GM12878 (cell line): Measurements from ENCODE around the gene MORC1. TPM values are rescaled to one million over a fixed set of nuclear protein-coding genes. Genes with fewer than 3 reads are reported as not detected.

Experiments used
- ATAC-seq: fragments of 200-7000 bp; cut with Tn5 transposase; 3 replicates; pipeline ENCODE4 v1.9.1; 2020; ENCODE audit warnings: mild to moderate bottlenecking, moderate library complexity
- BruUV-seq: library from RNA; stranded (reverse); fragments of 400-500 nt; replicated peaks from 2 replicates; lab custom pipeline; 2021; lab: Mats Ljungman, UMichigan
- CTCF ChIA-PET: fragments of 300-600 bp; sonication (Branson Sonifier 250); formaldehyde crosslinking; extraction: SDS; loops from one replicate; lab custom pipeline; 2021; ENCODE audit warnings: inconsistent platforms; lab: Yijun Ruan, JAX
- POLR2A ChIA-PET: fragments of 350-600 bp; formaldehyde crosslinking; extraction: SDS; loops from one replicate; lab custom pipeline; 2021; ENCODE audit warnings: inconsistent platforms; lab: Charles Lee
- RAD21 ChIA-PET: fragments of 300-600 bp; sonication (Branson Sonifier 250); formaldehyde crosslinking; loops from one replicate; lab custom pipeline; 2023; ENCODE audit warnings: antibody characterized with exemption; ENCODE audit not compliant: unreplicated experiment; lab: Charles Lee
- SMC1A ChIA-PET: fragments of 300-600 bp; sonication (Branson Sonifier 250); formaldehyde crosslinking; loops from one replicate; lab custom pipeline; 2023; ENCODE audit not compliant: unreplicated experiment, uncharacterized antibody; lab: Charles Lee
- DNase-seq: peaks from one replicate; pipeline ENCODE4 v3.0.0-alpha.2; 2011; ENCODE audit warnings: low read depth, low spot score
- FAIRE-seq: peaks from 3 replicates; lab custom pipeline; 2011; peaks lifted over from hg19 to GRCh38; lab: Jason Lieb, UNC
- H2AFZ ChIP-seq: 2 replicates; pipeline ENCODE4 v1.6.0; 2011; ENCODE audit warnings: low read depth, low read length, control low read depth; ENCODE audit not compliant: control insufficient read depth
- H3K27ac ChIP-seq: 2 replicates; pipeline ENCODE4 v1.5.1; 2011; ENCODE audit warnings: control low read depth; ENCODE audit not compliant: control insufficient read depth, insufficient read depth
- H3K27me3 ChIP-seq, 2 experiments: replicated peaks in 1 of 2; 2 replicates each; pipeline versions ENCODE4 v1.6.0 to v1.6.1; 2011; ENCODE audit warnings: low read length in 1 of 2; ENCODE audit not compliant: control insufficient read depth in 2 of 2, insufficient read depth in 2 of 2
- H3K36me3 ChIP-seq, 2 experiments: 2 replicates each; pipeline ENCODE4 v1.5.1; 2011; ENCODE audit warnings: low read length in 1 of 2; ENCODE audit not compliant: control insufficient read depth in 2 of 2, insufficient read depth in 2 of 2
- H3K4me1 ChIP-seq: 2 replicates; pipeline ENCODE4 v1.6.1; 2011; ENCODE audit warnings: mild to moderate bottlenecking, low read length, moderate library complexity, mixed read lengths; ENCODE audit not compliant: control insufficient read depth, insufficient read depth
- H3K4me2 ChIP-seq: 2 replicates; pipeline ENCODE4 v1.6.0; 2011; ENCODE audit warnings: control low read depth; ENCODE audit not compliant: control insufficient read depth, insufficient read depth
- H3K4me3 ChIP-seq: fragments of 200-600 bp; sonication (generic); 2 replicates; pipeline ENCODE4 v1.5.1; 2016
- H3K79me2 ChIP-seq: 2 replicates; pipeline ENCODE4 v1.6.0; 2011; ENCODE audit warnings: low read length; ENCODE audit not compliant: control insufficient read depth, insufficient read depth
- H3K9ac ChIP-seq: 2 replicates; pipeline ENCODE4 v1.8.0; 2011; ENCODE audit warnings: low read length, control low read depth, mixed read lengths; ENCODE audit not compliant: control insufficient read depth, insufficient read depth
- H3K9me3 ChIP-seq: replicated peaks from 3 replicates; pipeline ENCODE4 v1.5.1; 2011; ENCODE audit warnings: mild to moderate bottlenecking, low read length; ENCODE audit not compliant: control insufficient read depth, insufficient read depth
- H4K20me1 ChIP-seq: 2 replicates; pipeline ENCODE4 v1.6.0; 2011; ENCODE audit not compliant: control insufficient read depth, insufficient read depth
- ASH2L ChIP-seq: fragments of 300-600, 200-600 bp; sonication (generic); IDR thresholded peaks from 2 replicates; pipeline ENCODE4 v1.6.1; 2017; ENCODE audit warnings: low read depth, mild to moderate bottlenecking, borderline replicate concordance
- DPF2 ChIP-seq: fragments of 450-650 bp; IDR thresholded peaks from 2 replicates; pipeline ENCODE4 v1.6.1; 2017; ENCODE audit warnings: mild to moderate bottlenecking
- MEF2B ChIP-seq: fragments of 450-650 bp; IDR thresholded peaks from 2 replicates; pipeline ENCODE4 v1.6.1; 2018; ENCODE audit warnings: mild to moderate bottlenecking, moderate library complexity; ENCODE audit not compliant: partially characterized antibody, poor library complexity, severe bottlenecking
- NR2C1 ChIP-seq: fragments of 450-650 bp; IDR thresholded peaks from 2 replicates; pipeline ENCODE4 v1.6.1; 2017; ENCODE audit warnings: antibody characterized with exemption, mild to moderate bottlenecking, moderate library complexity
- NRF1 ChIP-seq: conservative IDR thresholded peaks from 2 replicates; pipeline ENCODE4 v1.6.1; 2011; ENCODE audit warnings: mild to moderate bottlenecking, low read depth, low read length, improper control_type of control experiment
- SRF ChIP-seq, 2 experiments: IDR thresholded peaks; 2 replicates each; pipeline ENCODE4 v1.6.1; 2011; ENCODE audit warnings: low read depth in 2 of 2, low read length in 2 of 2, mild to moderate bottlenecking in 1 of 2, moderate library complexity in 1 of 2
- ZBED1 ChIP-seq: IDR thresholded peaks from 2 replicates; pipeline ENCODE4 v1.6.1; 2016; ENCODE audit warnings: borderline replicate concordance
- WGBS: methylation state at CpG from one replicate; pipeline ENCODE4 v1.1.6; 2016; ENCODE audit warnings: low lambda C conversion rate; ENCODE audit not compliant: insufficient replicate concordance, insufficient coverage; ENCODE audit errors: missing lambda C conversion rate; 5-methylcytosine and 5-hydroxymethylcytosine counted together
- in situ Hi-C: fragments of 300-500 bp; cut with MboI; formaldehyde crosslinking; loops from 9 replicates; pipeline ENCODE4 v1.14.3; 2018; ENCODE audit warnings: mixed read lengths
- intact Hi-C: fragments of 100-400 bp; cut with micrococcal nuclease; formaldehyde crosslinking; loops from one replicate; pipeline ENCODE4 v1.14.2; 2022; ENCODE audit not compliant: unreplicated experiment
- polyA plus RNA-seq, 11 experiments: library from polyadenylated mRNA; depleted of rRNA in 4 of 11; unstranded in 6 of 11; stranded (reverse) in 5 of 11; fragments of >200 nt; fragmentation: Nextera tagmentation in 4 of 11; fragmentation: Illumina TruSeq in 1 of 11; extraction: Ambion mirVana in 4 of 11; extraction: Trizol in 1 of 11; gene quantifications; 1 replicate in 1 of 11; 2 replicates in 10 of 11; pipeline versions ENCODE4 v1.2.1 to v1.2.3, GENCODE V29; 2011 to 2016; ENCODE audit warnings: inconsistent platforms in 2 of 11, missing spikeins in 2 of 11, low read depth in 1 of 11
- total RNA-seq, 4 experiments: library from RNA; depleted of rRNA in 3 of 4; stranded (reverse); fragments of >200 nt in 3 of 4; fragmentation: Illumina TruSeq in 1 of 4; extraction: Trizol in 1 of 4; gene quantifications; 2 replicates each; pipeline versions ENCODE4 v1.2.1 to v1.2.3, GENCODE V29; 2013 to 2021
- TF ChIP-seq, protein P1 (sequence below): fragments of 150-350 bp; IDR thresholded peaks from 2 replicates; pipeline ENCODE4 v1.6.1; 2016; ENCODE audit warnings: low read depth, low read length
- TF ChIP-seq, protein P2 (sequence below): IDR thresholded peaks from 2 replicates; pipeline ENCODE4 v1.6.1; 2011; ENCODE audit warnings: mild to moderate bottlenecking, low read depth, low read length, moderate library complexity; ENCODE audit not compliant: insufficient replicate concordance

Gene MORC1
- total and polyA plus RNA-seq, 10 of the 15 experiments (the other 5 are each of a cell fraction or from before 2014, with no cell fraction given) = 0.18 TPM; not detected in 9

DNA sequence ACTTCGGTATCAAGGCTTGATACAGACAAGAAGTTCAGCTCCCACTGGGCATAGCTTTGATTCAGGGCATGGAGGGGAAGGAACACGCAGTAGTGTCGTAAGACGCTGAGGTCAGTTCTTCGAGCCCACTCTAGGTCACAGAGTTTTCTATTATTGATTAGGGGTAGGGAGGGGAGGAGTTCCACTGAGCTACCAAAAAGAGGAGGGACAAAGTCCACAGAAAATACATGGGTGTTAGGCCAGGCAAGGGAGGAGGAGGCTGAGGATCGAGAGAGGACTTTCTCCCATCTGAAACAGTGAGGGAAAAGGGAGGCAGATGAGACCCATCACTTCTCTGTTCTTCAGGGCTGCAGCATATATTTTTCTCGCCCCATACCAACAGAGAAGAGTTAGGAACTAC lies 89.2 kb downstream of the MORC1 start:
- H3K4me3 ChIP-seq = no peak overlapping the region
- H3K36me3 ChIP-seq = no peaks in the 10 kb centered on the region
- H3K4me2 ChIP-seq = no peak overlapping the region
- no peak overlapping the region for H3K27ac ChIP-seq
- WGBS = 26% methylated on average over 7 of the region's 7 CpGs
- H2AFZ ChIP-seq = no peak overlapping the region
- ChIA-PET SMC1A (no interaction called here), RAD21 (no interaction called here), CTCF (interaction anchor here (1.1 kb wide), 1 partner anchor 18 kb away, joined by 3 read pairs; no protein-coding TSS in a partner anchor), POLR2A (no interaction called here)
- no TSS peak for BruUV-seq
- no peak overlapping the region for H3K9ac ChIP-seq
- TF ChIP-seq ZBED1 = no peak
- TF ChIP-seq SRF (IDR thresholded peaks at IDR 0.05; ENCODE audit: low read depth in 2 of 2, low read length in 2 of 2) = no peak
- no peak for TF ChIP-seq MEF2B
- no peak for FAIRE-seq
- no peaks in the 10 kb centered on the region for H3K79me2 ChIP-seq
- no peak for ATAC-seq
- DNase-seq = no peak
- in situ Hi-C loops (no loop called here), intact Hi-C loops (loop anchor here (10.0 kb wide), 2 partner anchors 196 to 544 kb away; no protein-coding TSS in a partner anchor)
- H3K27me3 ChIP-seq = no peaks in the 10 kb centered on the region
- no peaks in the 10 kb centered on the region for H4K20me1 ChIP-seq
- H3K4me1 ChIP-seq = no peaks in the 10 kb centered on the region
- H3K9me3 ChIP-seq = no peaks in the 10 kb centered on the region

DNA sequence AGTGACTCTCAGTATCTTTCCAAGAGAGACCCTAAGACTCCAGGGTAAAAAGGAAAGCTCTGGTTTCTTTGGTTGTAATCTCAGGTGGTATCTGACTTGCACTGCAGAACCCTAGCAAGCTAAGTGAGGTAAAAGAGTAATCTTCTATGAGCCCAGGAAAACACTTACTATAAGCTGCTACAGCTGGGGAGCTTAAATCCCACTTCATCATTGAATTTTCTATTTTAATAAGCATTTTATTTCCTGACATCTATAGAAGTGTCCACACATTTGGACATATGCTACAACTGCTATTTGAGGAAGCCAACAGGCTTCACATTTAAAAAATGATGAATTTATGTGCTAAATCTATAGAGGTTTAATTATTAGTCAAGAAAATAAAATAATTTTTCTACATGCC lies 91.1 kb downstream of the MORC1 start:
- no peak for FAIRE-seq
- no peaks in the 10 kb centered on the region for H3K36me3 ChIP-seq
- CTCF ChIA-PET = interaction anchor here (0.9 to 7.0 kb wide), 9 partner anchors 9 to 209 kb away, joined by 3 to 224 read pairs (median 4); no protein-coding TSS in a partner anchor
- no peak overlapping the region for H2AFZ ChIP-seq
- TF ChIP-seq ZBED1 (no peak), NRF1 (no peak), DPF2 (no peak), ASH2L (no peak), NR2C1 (no peak)
- TF ChIP-seq, protein P1, sequence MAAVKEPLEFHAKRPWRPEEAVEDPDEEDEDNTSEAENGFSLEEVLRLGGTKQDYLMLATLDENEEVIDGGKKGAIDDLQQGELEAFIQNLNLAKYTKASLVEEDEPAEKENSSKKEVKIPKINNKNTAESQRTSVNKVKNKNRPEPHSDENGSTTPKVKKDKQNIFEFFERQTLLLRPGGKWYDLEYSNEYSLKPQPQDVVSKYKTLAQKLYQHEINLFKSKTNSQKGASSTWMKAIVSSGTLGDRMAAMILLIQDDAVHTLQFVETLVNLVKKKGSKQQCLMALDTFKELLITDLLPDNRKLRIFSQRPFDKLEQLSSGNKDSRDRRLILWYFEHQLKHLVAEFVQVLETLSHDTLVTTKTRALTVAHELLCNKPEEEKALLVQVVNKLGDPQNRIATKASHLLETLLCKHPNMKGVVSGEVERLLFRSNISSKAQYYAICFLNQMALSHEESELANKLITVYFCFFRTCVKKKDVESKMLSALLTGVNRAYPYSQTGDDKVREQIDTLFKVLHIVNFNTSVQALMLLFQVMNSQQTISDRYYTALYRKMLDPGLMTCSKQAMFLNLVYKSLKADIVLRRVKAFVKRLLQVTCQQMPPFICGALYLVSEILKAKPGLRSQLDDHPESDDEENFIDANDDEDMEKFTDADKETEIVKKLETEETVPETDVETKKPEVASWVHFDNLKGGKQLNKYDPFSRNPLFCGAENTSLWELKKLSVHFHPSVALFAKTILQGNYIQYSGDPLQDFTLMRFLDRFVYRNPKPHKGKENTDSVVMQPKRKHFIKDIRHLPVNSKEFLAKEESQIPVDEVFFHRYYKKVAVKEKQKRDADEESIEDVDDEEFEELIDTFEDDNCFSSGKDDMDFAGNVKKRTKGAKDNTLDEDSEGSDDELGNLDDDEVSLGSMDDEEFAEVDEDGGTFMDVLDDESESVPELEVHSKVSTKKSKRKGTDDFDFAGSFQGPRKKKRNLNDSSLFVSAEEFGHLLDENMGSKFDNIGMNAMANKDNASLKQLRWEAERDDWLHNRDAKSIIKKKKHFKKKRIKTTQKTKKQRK = no peak
- TF ChIP-seq, protein P2, sequence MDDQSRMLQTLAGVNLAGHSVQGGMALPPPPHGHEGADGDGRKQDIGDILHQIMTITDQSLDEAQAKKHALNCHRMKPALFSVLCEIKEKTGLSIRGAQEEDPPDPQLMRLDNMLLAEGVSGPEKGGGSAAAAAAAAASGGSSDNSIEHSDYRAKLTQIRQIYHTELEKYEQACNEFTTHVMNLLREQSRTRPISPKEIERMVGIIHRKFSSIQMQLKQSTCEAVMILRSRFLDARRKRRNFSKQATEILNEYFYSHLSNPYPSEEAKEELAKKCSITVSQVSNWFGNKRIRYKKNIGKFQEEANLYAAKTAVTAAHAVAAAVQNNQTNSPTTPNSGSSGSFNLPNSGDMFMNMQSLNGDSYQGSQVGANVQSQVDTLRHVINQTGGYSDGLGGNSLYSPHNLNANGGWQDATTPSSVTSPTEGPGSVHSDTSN = no peak
- no peak overlapping the region for H3K4me2 ChIP-seq
- RAD21 ChIA-PET = interaction anchor here (0.7 to 4.7 kb wide), 3 partner anchors 33 to 1157 kb away, joined by 3 to 97 read pairs (median 3); no protein-coding TSS in a partner anchor
- no peaks in the 10 kb centered on the region for H3K27me3 ChIP-seq
- H3K4me3 ChIP-seq = no peak overlapping the region
- H3K9ac ChIP-seq = no peak overlapping the region
- SMC1A ChIA-PET = interaction anchor here (0.6 to 6.5 kb wide), 7 partner anchors 33 to 195 kb away, joined by 3 to 127 read pairs (median 4); no protein-coding TSS in a partner anchor
- intact Hi-C loops = loop anchor here (10.0 kb wide), 2 partner anchors 198 to 542 kb away; no protein-coding TSS in a partner anchor
- H3K79me2 ChIP-seq = no peaks in the 10 kb centered on the region
- H3K27ac ChIP-seq = no peak overlapping the region
- POLR2A ChIA-PET = no interaction called here
- no peaks in the 10 kb centered on the region for H3K4me1 ChIP-seq
- H4K20me1 ChIP-seq = no peaks in the 10 kb centered on the region
- ATAC-seq = no peak
- BruUV-seq = no TSS peak
- H3K9me3 ChIP-seq = no peaks in the 10 kb centered on the region
- in situ Hi-C loops = no loop called here
- no peak for DNase-seq
